B cell (primary cell): ENCODE measurements around the gene RINL.

Source experiments
- CTCF ChIP-seq: fragments of 200-600 bp; IDR thresholded peaks from one replicate; pipeline ENCODE4 v1.8.0; 2022; ENCODE audit warnings: antibody characterized with exemption, mild to moderate bottlenecking
- EZH2 ChIP-seq: IDR thresholded peaks from 2 replicates; pipeline ENCODE4 v1.6.1; 2012; ENCODE audit warnings: borderline replicate concordance, low read depth, mild to moderate bottlenecking, moderate library complexity, low read length; ENCODE audit not compliant: insufficient read depth, poor library complexity, severe bottlenecking

- TF ChIP-seq CTCF (no peak), EZH2 (no peak)
These were observed 23.6 kb upstream of the RINL start for GRCh38 chr19:38901683-38902082.
